Keratinocyte (primary cell): ENCODE results near the gene CXCL6.

ENCODE experiments used
- EZH2 ChIP-seq: IDR thresholded peaks from one replicate; pipeline ENCODE4 v1.6.1; 2012; ENCODE audit warnings: inconsistent platforms, mild to moderate bottlenecking, low read length, moderate library complexity
- TF ChIP-seq, protein P1 (sequence below), 3 experiments: IDR thresholded peaks in 1 of 3; conservative IDR thresholded peaks in 1 of 3; optimal IDR thresholded peaks in 1 of 3; 2 replicates in 2 of 3; 3 replicates in 1 of 3; pipeline versions ENCODE3 to v1.5.1; 2011; ENCODE audit warnings: low read length in 3 of 3, mild to moderate bottlenecking in 3 of 3, moderate library complexity in 2 of 3, control low read depth in 1 of 3, inconsistent platforms in 1 of 3; ENCODE audit not compliant: insufficient read depth in 2 of 3; ENCODE audit errors: extremely low read depth in 1 of 3

DNA sequence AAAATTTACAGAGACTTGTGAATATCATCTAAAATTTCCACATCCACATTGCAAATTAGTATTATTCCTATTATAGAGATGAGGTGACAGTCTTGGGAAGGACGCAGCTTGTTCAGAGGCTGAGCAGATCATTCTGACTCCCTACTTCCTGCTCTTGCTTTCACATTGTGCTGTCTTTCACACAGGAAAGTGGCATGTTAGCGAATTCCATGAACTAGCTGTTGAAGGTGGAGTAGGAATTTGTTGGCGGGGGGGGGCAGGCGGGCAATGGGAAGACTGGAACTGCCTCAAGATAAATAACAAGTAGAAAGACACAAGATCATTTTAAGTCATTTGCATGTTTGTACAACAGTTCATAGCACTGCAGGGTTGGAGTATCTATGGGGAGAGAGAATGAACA lies 18.9 kb downstream of the CXCL6 start:
- no peak for TF ChIP-seq EZH2
- TF ChIP-seq, protein P1, sequence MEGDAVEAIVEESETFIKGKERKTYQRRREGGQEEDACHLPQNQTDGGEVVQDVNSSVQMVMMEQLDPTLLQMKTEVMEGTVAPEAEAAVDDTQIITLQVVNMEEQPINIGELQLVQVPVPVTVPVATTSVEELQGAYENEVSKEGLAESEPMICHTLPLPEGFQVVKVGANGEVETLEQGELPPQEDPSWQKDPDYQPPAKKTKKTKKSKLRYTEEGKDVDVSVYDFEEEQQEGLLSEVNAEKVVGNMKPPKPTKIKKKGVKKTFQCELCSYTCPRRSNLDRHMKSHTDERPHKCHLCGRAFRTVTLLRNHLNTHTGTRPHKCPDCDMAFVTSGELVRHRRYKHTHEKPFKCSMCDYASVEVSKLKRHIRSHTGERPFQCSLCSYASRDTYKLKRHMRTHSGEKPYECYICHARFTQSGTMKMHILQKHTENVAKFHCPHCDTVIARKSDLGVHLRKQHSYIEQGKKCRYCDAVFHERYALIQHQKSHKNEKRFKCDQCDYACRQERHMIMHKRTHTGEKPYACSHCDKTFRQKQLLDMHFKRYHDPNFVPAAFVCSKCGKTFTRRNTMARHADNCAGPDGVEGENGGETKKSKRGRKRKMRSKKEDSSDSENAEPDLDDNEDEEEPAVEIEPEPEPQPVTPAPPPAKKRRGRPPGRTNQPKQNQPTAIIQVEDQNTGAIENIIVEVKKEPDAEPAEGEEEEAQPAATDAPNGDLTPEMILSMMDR (optimal IDR thresholded peaks at IDR 0.05 in 1 of 3, IDR thresholded peaks at IDR 0.05 in 1 of 3, conservative IDR thresholded peaks at IDR 0.05 in 1 of 3; ENCODE audit: extremely low read depth in 1 of 3, insufficient read depth in 2 of 3, low read length in 3 of 3), result no peak
